HG02840 (cell line): Measurements from ENCODE around the gene ADRM1.

Experiments
- ATAC-seq: cut with Tn5 transposase; IDR thresholded peaks from one replicate; pipeline ENCODE4 v1.9.1; 2021; ENCODE audit warnings: mild to moderate bottlenecking, moderate library complexity, moderate number of reproducible peaks; ENCODE audit not compliant: unreplicated experiment, low FRiP score

The ADRM1 gene

GRCh38 chr20:62277253-62277652 lies 25.5 kb upstream of the ADRM1 start:
- ATAC-seq, result no peak

- no peak for ATAC-seq
Measured at GRCh38 chr20:62280303-62280702, 22.5 kb upstream of the ADRM1 start.

GRCh38 chr20:62281161-62281933 lies 21.4 kb upstream of the ADRM1 start:
- ATAC-seq, result no peak

- no peak for ATAC-seq
Measured at GRCh38 chr20:62282103-62282502, 20.7 kb upstream of the ADRM1 start.

GRCh38 chr20:62282877-62283503 lies 19.8 kb upstream of the ADRM1 start:
- ATAC-seq, result no peak

- ATAC-seq, result no peak
Measured at GRCh38 chr20:62284448-62284847, 18.3 kb upstream of the ADRM1 start.

GRCh38 chr20:62285151-62285550 lies 17.6 kb upstream of the ADRM1 start:
- ATAC-seq, result no peak

- no peak for ATAC-seq
Measured at GRCh38 chr20:62285722-62286121, 17.1 kb upstream of the ADRM1 start.

- ATAC-seq, result no peak
Measured at GRCh38 chr20:62286493-62287064, 16.2 kb upstream of the ADRM1 start.

GRCh38 chr20:62287129-62287528 lies 15.7 kb upstream of the ADRM1 start:
- no peak for ATAC-seq

GRCh38 chr20:62287759-62288534 lies 14.8 kb upstream of the ADRM1 start:
- no peak for ATAC-seq

GRCh38 chr20:62288535-62289105 lies 14.2 kb upstream of the ADRM1 start:
- ATAC-seq, result no peak

- ATAC-seq, result no peak
Measured at GRCh38 chr20:62289131-62289530, 13.7 kb upstream of the ADRM1 start.

GRCh38 chr20:62289898-62290297 lies 12.9 kb upstream of the ADRM1 start:
- no peak for ATAC-seq

GRCh38 chr20:62291251-62292066 lies 11.3 kb upstream of the ADRM1 start:
- no peak for ATAC-seq

- ATAC-seq, result no peak
Measured at GRCh38 chr20:62292108-62292507, 10.7 kb upstream of the ADRM1 start.

- ATAC-seq, result no peak
Measured at GRCh38 chr20:62293111-62293784, 9.5 kb upstream of the ADRM1 start.

- no peak for ATAC-seq
Measured at GRCh38 chr20:62293946-62294345, 8.9 kb upstream of the ADRM1 start.

- ATAC-seq, result no peak
Measured at GRCh38 chr20:62294516-62294915, 8.3 kb upstream of the ADRM1 start.
